Naive thymus-derived CD8-positive, alpha-beta T cell (primary cell): ENCODE data around the gene SULT6B1. TPM values are rescaled to one million over a fixed set of nuclear protein-coding genes. Genes with fewer than 3 reads are reported as not detected.

Source experiments
- ATAC-seq, 2 donors: fragments of 150-1000 bp; cut with Tn5 transposase in 1 of 2; sonication (Bioruptor Pico), chemical (Tn5 transposase) in 1 of 2; 1 replicate in 1 of 2; 2 replicates in 1 of 2; pipeline ENCODE4 v1.10.0; 2021; ENCODE audit warnings: mild to moderate bottlenecking in 2 of 2, moderate library complexity in 2 of 2
- POLR2A ChIA-PET: fragments of 350-600 bp; sonication (Branson Sonifier 250); formaldehyde crosslinking; loops from one replicate; lab custom pipeline; 2021; ENCODE audit warnings: antibody characterized with exemption; lab: Charles Lee
- DNase-seq, 10 donors: peaks; one replicate each; pipeline versions ENCODE4 v3.0.0 to v3.0.0-alpha.2; 2020 to 2022
- H3K27ac Mint-ChIP-seq, 10 donors: one replicate each; pipeline ENCODE4 v1.8.0; 2020 to 2022; ENCODE audit warnings: mild to moderate bottlenecking in 10 of 10, mixed read lengths in 10 of 10, moderate library complexity in 4 of 10, inconsistent platforms in 1 of 10
- H3K27me3 Mint-ChIP-seq, 5 donors: one replicate each; pipeline ENCODE4 v1.8.0; 2021 to 2022; ENCODE audit warnings: mixed read lengths in 5 of 5
- H3K36me3 Mint-ChIP-seq, 3 donors: one replicate each; pipeline ENCODE4 v1.8.0; 2020 to 2022; ENCODE audit warnings: mixed read lengths in 3 of 3, mild to moderate bottlenecking in 2 of 3, inconsistent platforms in 1 of 3
- H3K4me1 Mint-ChIP-seq, 4 donors: one replicate each; pipeline ENCODE4 v1.8.0; 2021 to 2022; ENCODE audit warnings: mixed read lengths in 4 of 4
- H3K4me3 Mint-ChIP-seq, 10 donors: one replicate each; pipeline ENCODE4 v1.8.0; 2020 to 2022; ENCODE audit warnings: mild to moderate bottlenecking in 10 of 10, mixed read lengths in 10 of 10, moderate library complexity in 6 of 10, inconsistent platforms in 1 of 10
- H3K9me3 Mint-ChIP-seq, 9 donors: one replicate each; pipeline ENCODE4 v1.8.0; 2020 to 2022; ENCODE audit warnings: mixed read lengths in 9 of 9, mild to moderate bottlenecking in 3 of 9, inconsistent platforms in 1 of 9, moderate library complexity in 1 of 9
- polyA plus RNA-seq, 3 donors: library from polyadenylated mRNA; unstranded; fragments of 300-500 nt; fragmentation: Illumina TruSeq; gene quantifications; one replicate each; pipeline ENCODE4 v1.2.3, GENCODE V29; 2021
- total RNA-seq, 8 experiments: library from RNA in 2 of 8; stranded (reverse) in 2 of 8; gene quantifications; one replicate each; pipeline ENCODE4 v1.2.3 and lab custom pipeline; 2021 to 2026

Gene SULT6B1
- total and polyA plus RNA-seq, 5 experiments from 2014 or later: not detected

DNA sequence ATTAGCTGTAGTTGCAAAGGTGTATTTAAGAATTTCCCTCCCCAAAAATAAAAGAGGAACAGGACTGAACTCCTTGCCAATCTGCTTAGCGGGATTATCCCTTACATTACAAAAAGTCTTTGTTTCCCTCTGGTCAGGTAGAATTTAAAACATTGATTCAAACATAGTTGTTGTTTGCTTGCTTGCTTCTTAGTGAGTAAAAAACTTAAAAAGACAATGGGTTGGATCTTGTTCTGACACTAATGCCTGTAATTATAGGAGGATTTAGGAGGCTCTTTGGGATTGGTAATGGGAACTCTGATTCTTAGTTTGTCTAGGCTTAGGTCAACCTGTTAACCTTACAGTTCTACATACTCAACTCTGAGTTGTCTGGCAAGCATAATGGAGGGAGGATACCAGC is 4.1 kb upstream of the SULT6B1 start:
- no peaks in the 10 kb centered on the region for H3K36me3 Mint-ChIP-seq
- POLR2A ChIA-PET: interaction anchor here (0.6 to 0.7 kb wide), 2 partner anchors 44 to 1705 kb away, joined by 3 read pairs; no protein-coding TSS in a partner anchor
- peaks cover 0 to 3% (median 0%) of the 10 kb centered on the region in 9 donors for H3K9me3 Mint-ChIP-seq
- peak overlapping the region in 2 of 10 donors; percentile 1 to 61 for H3K27ac Mint-ChIP-seq
- peaks cover 9 to 13% (median 11%) of the 10 kb centered on the region in 4 donors for H3K4me1 Mint-ChIP-seq
- peaks cover 0 to 4% (median 0%) of the 10 kb centered on the region in 5 donors for H3K27me3 Mint-ChIP-seq
- H3K4me3 Mint-ChIP-seq: no peak overlapping the region
- no peak for ATAC-seq
- no peak for DNase-seq

DNA sequence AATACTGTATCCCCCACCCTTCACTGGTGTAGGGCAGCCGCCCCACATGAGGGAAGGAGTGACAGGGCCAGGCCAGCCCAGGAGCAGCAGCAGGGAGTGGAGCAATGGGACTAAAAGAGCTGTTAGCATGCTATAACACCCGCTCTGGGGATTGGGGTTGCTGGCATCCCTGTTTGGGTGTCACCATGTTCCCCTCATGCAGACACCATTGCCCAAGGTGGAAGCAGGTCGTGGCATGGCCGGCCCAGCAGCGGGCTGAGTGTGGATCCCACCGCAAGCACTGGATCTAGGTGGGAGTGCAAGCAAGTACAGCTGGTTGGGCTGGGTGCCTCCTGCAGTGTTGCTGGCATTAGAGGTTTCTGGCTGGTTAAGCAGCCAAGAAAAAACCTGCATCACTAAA is 3.3 kb upstream of the SULT6B1 start:
- ATAC-seq (no peak), DNase-seq (no peak)
- POLR2A ChIA-PET: interaction anchor here (0.6 kb wide), 1 partner anchor 1705 kb away, joined by 3 read pairs; no protein-coding TSS in a partner anchor
- Mint-ChIP-seq H3K27ac (no peak overlapping the region), H3K9me3 (peaks cover 0 to 3% (median 0%) of the 10 kb centered on the region in 9 donors), H3K4me3 (no peak overlapping the region), H3K36me3 (no peaks in the 10 kb centered on the region), H3K27me3 (peaks cover 0 to 7% (median 0%) of the 10 kb centered on the region in 5 donors), H3K4me1 (peaks cover 4 to 7% (median 5%) of the 10 kb centered on the region in 4 donors)

DNA sequence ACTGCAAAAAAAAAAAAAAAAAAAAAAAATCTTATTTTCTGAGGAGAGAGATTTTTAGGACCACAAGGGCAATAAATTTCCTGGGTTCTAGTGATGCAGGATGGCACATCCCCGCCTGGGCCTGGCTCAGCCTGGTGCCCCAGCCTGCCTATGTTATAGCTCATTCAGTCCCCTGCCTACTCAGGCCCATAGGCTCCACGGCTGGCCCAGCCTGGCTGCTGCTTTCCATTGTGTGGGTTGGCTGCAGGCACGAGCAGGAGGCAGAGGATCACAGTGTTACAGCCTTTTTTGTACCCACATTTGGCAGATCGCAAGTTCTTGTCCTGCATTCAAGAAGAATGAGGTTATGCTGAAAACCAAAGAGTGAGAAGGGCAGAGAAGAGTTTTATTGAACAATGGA is 2.8 kb upstream of the SULT6B1 start:
- ATAC-seq (no peak), DNase-seq (no peak)
- Mint-ChIP-seq H3K27me3 (peaks cover 0 to 7% (median 4%) of the 10 kb centered on the region in 5 donors), H3K4me1 (peaks cover 1 to 3% (median 2%) of the 10 kb centered on the region in 4 donors), H3K36me3 (no peaks in the 10 kb centered on the region), H3K27ac (no peak overlapping the region), H3K4me3 (no peak overlapping the region), H3K9me3 (peaks cover 0 to 1% (median 0%) of the 10 kb centered on the region in 9 donors)
- POLR2A ChIA-PET: no interaction called here

DNA sequence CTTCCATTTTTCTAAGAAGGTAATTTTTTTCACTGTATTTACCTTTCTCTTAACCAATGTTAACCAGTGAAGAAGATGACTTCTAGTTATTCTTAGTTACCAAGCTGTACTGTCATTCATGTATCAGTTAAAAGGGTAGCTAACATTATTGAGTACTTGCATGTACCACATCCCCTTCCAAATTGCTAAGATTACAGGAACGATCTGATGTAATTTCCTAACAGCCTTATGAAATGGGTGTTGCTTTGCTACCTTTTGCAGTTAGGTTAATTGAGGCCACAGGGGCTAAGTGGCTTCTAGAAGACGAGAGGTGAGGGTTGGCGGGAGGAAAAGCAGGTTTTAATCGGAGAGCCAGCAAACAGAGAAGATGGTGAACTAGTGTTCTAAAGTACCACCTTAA is 1.8 kb upstream of the SULT6B1 start:
- H3K27me3 Mint-ChIP-seq: peaks cover 0 to 10% (median 4%) of the 10 kb centered on the region in 5 donors

DNA sequence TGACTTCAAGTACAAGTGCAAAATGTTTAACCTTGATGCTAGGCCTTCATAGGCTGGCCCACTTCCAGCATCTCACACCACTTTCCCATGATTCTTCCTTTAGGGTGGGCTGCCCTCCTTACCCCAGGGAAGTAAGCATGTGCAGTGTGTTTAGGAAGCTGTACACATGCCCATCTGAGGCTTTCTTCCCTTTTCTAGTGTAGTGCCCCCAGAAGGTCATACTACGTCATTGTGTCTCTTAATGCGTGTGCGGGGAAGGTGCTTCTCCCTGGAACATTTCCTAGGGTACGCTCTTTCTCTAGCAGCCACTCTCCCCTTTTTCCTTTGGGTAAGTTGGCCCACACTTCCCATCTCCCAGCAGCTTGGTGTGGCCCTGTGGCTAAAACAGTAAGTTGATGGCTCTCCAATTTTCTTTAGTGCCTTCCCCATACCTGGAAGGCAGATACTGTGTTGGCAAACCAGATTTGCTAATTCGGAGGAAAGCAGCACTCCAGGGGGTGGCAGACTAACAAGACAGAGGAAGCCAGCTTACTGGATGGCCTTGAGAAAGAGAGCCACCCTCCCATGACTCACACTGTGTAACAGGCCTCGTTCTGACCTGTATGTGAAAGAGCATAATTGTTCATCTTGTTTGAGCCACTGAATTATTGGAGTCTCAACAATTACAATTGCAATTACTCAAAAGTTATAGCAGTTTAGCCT is 1.1 kb upstream of the SULT6B1 start:
- Mint-ChIP-seq H3K4me3 (no peak overlapping the region), H3K27me3 (peaks cover 0 to 10% (median 4%) of the 10 kb centered on the region in 5 donors), H3K4me1 (no peaks in the 10 kb centered on the region), H3K36me3 (no peaks in the 10 kb centered on the region), H3K27ac (no peak overlapping the region), H3K9me3 (no peaks in the 10 kb centered on the region)
- POLR2A ChIA-PET: no interaction called here
- DNase-seq (no peak), ATAC-seq (no peak)

More for the DNA sequence above, 1.8 kb upstream of the SULT6B1 start:
- POLR2A ChIA-PET: no interaction called here
- DNase-seq (no peak), ATAC-seq (no peak)
- Mint-ChIP-seq H3K9me3 (no peaks in the 10 kb centered on the region), H3K4me1 (no peaks in the 10 kb centered on the region), H3K36me3 (no peaks in the 10 kb centered on the region), H3K27ac (peak overlapping the region in 1 of 10 donors; percentile 60), H3K4me3 (no peak overlapping the region)

DNA sequence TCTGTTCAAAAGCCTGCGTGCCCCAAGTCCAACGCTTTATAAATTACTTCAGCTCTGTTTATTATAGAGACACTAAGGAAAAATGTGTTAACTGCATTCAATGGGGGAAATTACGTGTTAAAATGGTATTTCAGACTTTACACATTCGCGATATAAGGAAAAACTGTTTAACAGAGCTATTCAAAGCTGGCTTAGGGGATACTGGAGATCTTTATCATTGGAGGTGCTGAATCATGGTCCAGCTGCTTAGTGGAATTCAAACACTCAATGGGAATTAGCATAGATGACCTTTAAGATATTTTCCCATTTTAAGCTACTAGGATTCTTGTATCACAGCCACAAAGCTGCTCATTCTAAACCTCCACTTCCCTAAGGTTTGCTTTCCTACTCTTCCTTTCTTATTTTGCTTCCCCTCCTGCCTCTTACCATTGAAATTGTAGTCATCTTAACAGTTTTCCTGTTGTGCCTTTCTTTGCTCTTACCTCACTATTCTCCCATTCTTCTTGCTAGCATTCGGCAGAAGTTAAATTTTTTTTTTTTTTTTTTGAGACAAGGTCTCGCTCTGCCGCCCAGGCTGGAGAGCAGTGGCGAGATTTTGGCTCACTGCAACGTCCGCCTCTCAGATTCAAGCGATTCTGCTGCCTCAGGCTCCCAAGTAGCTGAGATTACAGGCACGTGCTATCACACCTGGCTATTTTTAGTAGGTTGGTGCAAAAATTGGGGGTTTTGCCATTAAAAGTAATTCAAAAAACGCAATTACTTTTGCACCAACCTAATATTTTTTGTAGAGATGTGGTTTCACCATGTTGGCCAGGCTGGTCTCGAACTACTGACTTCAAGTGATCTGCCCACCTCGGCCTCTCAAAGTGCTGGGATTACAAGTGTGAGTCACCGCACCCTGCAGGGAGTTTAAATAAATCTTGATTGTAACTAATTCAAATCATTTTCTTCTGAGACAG is 6.5 kb downstream of the SULT6B1 start:
- Mint-ChIP-seq H3K36me3 (no peaks in the 10 kb centered on the region), H3K4me1 (no peaks in the 10 kb centered on the region), H3K27ac (no peak overlapping the region), H3K4me3 (no peak overlapping the region), H3K27me3 (peaks cover 0 to 11% (median 4%) of the 10 kb centered on the region in 5 donors), H3K9me3 (no peaks in the 10 kb centered on the region)
- ATAC-seq (no peak), DNase-seq (no peak)
- POLR2A ChIA-PET: no interaction called here

DNA sequence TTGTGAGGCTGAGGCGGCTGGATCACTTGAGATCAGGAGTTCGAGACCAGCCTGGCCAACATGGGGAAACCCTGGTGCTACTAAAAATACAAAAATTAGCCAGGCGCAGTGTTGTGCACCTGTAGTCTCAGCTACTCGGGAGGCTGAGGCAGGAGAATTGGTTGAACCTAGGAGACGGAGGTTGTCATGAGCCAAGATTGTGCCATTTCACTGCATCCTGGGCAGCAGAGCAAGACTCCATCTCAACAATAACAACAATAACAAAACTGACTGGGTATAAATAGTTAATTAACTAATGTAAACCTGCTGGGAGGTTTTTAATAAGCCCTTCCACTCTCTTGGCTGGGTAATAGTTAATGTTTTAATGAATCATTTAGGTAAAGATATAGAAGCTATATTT is 7.8 kb downstream of the SULT6B1 start:
- Mint-ChIP-seq H3K27me3 (peaks cover 0 to 6% (median 3%) of the 10 kb centered on the region in 5 donors), H3K27ac (no peak overlapping the region), H3K9me3 (no peaks in the 10 kb centered on the region), H3K36me3 (no peaks in the 10 kb centered on the region), H3K4me3 (no peak overlapping the region), H3K4me1 (no peaks in the 10 kb centered on the region)
- DNase-seq (no peak), ATAC-seq (no peak)
- POLR2A ChIA-PET: interaction anchor here (0.6 kb wide), 1 partner anchor 42 kb away, joined by 5 read pairs; no protein-coding TSS in a partner anchor

DNA sequence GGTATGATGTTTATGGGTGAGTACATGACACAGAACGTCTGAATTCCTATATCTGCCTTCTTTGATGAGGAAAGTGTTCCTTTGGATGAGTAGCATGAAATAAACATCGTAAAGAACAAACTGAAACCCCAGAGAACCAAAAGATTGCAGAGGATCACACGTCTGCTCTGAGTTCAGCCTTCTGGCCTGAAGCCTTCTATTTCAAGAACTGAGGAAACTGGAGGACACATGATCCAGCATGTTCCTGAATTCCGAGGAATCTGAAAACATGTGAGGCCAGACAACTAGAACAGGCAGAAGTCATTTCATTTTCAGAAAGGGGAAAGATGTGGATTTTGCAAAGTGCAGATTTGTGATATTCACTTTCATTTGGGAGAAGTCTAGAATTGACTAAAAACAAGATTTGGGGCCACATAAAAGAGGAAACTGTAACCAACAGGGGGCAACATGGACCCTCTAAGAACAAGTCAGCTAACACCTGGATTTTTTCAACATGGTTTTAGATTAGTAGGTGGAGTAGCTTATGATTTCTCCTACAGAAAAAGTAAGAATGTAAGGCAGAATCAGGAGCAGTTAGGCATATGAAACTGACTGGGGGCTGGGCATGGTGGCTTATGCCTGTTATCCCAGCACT is 8.3 kb downstream of the SULT6B1 start:
- no peaks in the 10 kb centered on the region for H3K9me3 Mint-ChIP-seq
- POLR2A ChIA-PET: no interaction called here
- no peaks in the 10 kb centered on the region for H3K36me3 Mint-ChIP-seq
- H3K27me3 Mint-ChIP-seq: peaks cover 0 to 6% (median 3%) of the 10 kb centered on the region in 5 donors
- H3K27ac Mint-ChIP-seq: no peak overlapping the region
- H3K4me3 Mint-ChIP-seq: no peak overlapping the region
- no peak for DNase-seq
- H3K4me1 Mint-ChIP-seq: no peaks in the 10 kb centered on the region
- no peak for ATAC-seq

DNA sequence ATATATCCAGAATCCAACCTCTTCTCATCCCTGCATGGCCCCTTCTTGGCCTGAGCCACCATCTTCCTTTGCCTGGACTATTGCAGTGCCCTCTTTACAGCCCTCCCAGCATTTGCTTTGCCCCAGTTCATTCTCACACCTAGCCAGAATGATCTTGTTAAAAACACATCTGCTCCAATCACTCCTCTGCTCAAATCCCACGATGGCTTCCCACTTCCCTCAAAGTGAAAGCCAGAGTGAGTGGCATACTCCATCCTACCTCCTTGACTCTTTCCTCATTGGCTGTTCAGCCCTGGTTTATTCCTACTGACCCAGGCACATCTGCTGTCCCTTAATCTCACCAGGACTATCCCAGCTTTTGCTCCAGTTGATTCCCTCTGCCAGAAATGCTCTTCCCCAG is 14.7 kb downstream of the SULT6B1 start:
- Mint-ChIP-seq H3K4me1 (no peaks in the 10 kb centered on the region), H3K36me3 (no peaks in the 10 kb centered on the region), H3K27ac (no peak overlapping the region), H3K9me3 (no peaks in the 10 kb centered on the region), H3K27me3 (peaks cover 0 to 3% (median 0%) of the 10 kb centered on the region in 5 donors), H3K4me3 (no peak overlapping the region)
- POLR2A ChIA-PET: no interaction called here
- ATAC-seq (no peak), DNase-seq (no peak)

DNA sequence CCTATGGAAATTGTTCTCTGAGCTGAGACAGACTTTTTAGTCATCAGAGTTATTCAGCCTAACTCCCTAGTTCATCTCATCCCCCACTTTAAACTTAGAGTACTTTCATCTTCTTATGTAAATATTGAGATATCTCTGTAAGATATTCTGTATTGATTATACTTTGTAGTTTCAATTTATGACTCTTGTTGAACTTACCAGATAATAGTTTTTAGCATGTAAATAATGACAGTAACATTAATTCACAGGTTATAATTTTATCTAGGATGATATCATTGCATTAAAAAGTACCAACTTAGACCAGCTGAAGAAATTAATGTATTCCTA is 16.9 kb downstream of the SULT6B1 start:
- POLR2A ChIA-PET: no interaction called here
- Mint-ChIP-seq H3K27me3 (peaks cover 0 to under 1% (median 0%) of the 10 kb centered on the region in 5 donors), H3K9me3 (peaks cover 0 to 1% (median 0%) of the 10 kb centered on the region in 9 donors), H3K27ac (no peak overlapping the region), H3K4me3 (no peak overlapping the region), H3K4me1 (no peaks in the 10 kb centered on the region), H3K36me3 (no peaks in the 10 kb centered on the region)
- DNase-seq (no peak), ATAC-seq (no peak)

DNA sequence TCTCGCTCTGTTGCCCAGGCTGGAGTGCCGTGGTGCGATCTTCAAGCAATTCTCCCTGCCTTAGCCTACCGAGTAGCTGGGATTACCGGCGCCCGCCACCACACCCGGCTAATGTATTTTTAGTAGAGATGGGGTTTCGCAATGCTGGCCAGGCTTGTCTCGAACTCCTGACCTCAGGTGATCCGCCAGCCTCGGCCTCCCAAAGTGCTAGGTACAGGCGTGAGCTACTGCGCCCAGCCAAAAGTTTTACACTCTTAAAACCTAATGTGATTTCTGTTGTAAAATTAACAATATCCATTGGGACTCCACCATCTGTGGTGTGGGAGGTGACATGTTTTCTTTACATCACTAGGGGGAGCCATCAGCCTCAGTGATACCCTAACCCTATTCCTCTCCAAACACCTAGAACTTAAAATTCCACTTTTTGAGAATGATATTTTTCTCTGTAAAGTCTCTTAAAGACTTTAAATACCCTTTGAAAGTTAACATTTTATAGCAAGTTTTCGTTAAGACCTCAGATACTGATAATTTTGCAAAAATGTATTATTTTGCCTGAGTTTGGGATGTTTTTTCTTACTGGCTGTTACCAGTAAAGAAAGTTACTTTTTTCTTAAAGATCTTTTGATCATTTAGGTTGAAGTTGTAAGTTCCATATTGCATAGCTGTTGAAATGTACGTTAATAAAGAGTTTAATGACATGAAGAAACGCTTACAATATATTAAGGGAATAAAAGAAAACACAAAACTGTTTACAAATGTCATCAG is 20.1 kb downstream of the SULT6B1 start:
- ATAC-seq: peak; percentile 78 to 82
- POLR2A ChIA-PET: interaction anchor here (2.0 kb wide), 1 partner anchor 12 kb away, joined by 7 read pairs; the partner anchor contains the start of gene EIF2AK2

More for the DNA sequence above, 20.1 kb downstream of the SULT6B1 start:
- peak overlapping the region in 1 of 10 donors; percentile 58 for H3K27ac Mint-ChIP-seq
- H3K36me3 Mint-ChIP-seq: peaks cover 0 to 6% (median 3%) of the 10 kb centered on the region in 3 donors
- H3K9me3 Mint-ChIP-seq: peaks cover 3 to 22% (median 16%) of the 10 kb centered on the region in 9 donors
- DNase-seq: peak in 5 of 10 donors; percentile 10 to 44 (median 36)
- no peaks in the 10 kb centered on the region for H3K4me1 Mint-ChIP-seq
- H3K27me3 Mint-ChIP-seq: no peaks in the 10 kb centered on the region
- no peak overlapping the region for H3K4me3 Mint-ChIP-seq
